A673 (cell line): ENCODE measurements around the gene PCDH17. TPM values are rescaled to one million over a fixed set of nuclear protein-coding genes. Genes with fewer than 3 reads are reported as not detected.

ENCODE experiments used
- BruUV-seq: library from RNA; stranded (reverse); fragments of 400-500 nt; replicated peaks from 2 replicates; lab custom pipeline; 2021; lab: Mats Ljungman, UMichigan
- CTCF ChIA-PET: fragments of 300-600 bp; sonication (Branson Sonifier 250); formaldehyde crosslinking; loops from one replicate; lab custom pipeline; 2022; ENCODE audit warnings: antibody characterized with exemption; lab: Charles Lee
- POLR2A ChIA-PET: fragments of 300-600 bp; sonication (Branson Sonifier 250); formaldehyde crosslinking; loops from one replicate; lab custom pipeline; 2022; ENCODE audit warnings: antibody characterized with exemption; ENCODE audit not compliant: low non-redundant PET; lab: Charles Lee
- DNase-seq: peaks from one replicate; pipeline ENCODE4 v3.0.0-alpha.2; 2015; ENCODE audit warnings: low spot score
- H3K27ac ChIP-seq: fragments of 200-600 bp; sonication (generic); 2 replicates; pipeline ENCODE4 v1.5.1; 2016; ENCODE audit warnings: mixed run types, low read depth, mild to moderate bottlenecking, mixed read lengths, antibody characterized with exemption, low read length; ENCODE audit not compliant: poor library complexity, severe bottlenecking
- H3K27me3 ChIP-seq: fragments of 200-600 bp; sonication (generic); replicated peaks from 2 replicates; pipeline ENCODE4 v1.6.1; 2017; ENCODE audit warnings: mixed run types, low read depth, mild to moderate bottlenecking, mixed read lengths, antibody characterized with exemption, low read length; ENCODE audit not compliant: insufficient read depth, poor library complexity
- H3K36me3 ChIP-seq: fragments of 200-600 bp; sonication (generic); 2 replicates; pipeline ENCODE4 v1.6.1; 2016; ENCODE audit warnings: mixed run types, mild to moderate bottlenecking, mixed read lengths, antibody characterized with exemption, low read length; ENCODE audit not compliant: insufficient read depth, poor library complexity, severe bottlenecking
- H3K4me1 ChIP-seq: fragments of 200-600 bp; sonication (generic); 2 replicates; pipeline ENCODE4 v1.6.1; 2017; ENCODE audit warnings: mixed run types, mild to moderate bottlenecking, mixed read lengths, antibody characterized with exemption, low read length; ENCODE audit not compliant: insufficient read depth, poor library complexity, severe bottlenecking
- H3K4me3 ChIP-seq: fragments of 200-600 bp; sonication (generic); 2 replicates; pipeline ENCODE4 v1.5.1; 2016; ENCODE audit warnings: low read depth, mixed run types, mild to moderate bottlenecking, mixed read lengths, low read length; ENCODE audit not compliant: poor library complexity, severe bottlenecking
- H3K9me3 ChIP-seq: fragments of 200-600 bp; sonication (generic); 2 replicates; pipeline ENCODE4 v1.6.1; 2016; ENCODE audit warnings: mixed run types, low read depth, mild to moderate bottlenecking, mixed read lengths, antibody characterized with exemption, low read length; ENCODE audit not compliant: poor library complexity, severe bottlenecking
- EZH2 ChIP-seq: fragments of 200-600 bp; sonication (generic); IDR thresholded peaks from 2 replicates; pipeline ENCODE4 v1.6.1; 2017; ENCODE audit warnings: borderline replicate concordance, low read depth, mild to moderate bottlenecking, mixed read lengths, antibody characterized with exemption, low read length; ENCODE audit not compliant: poor library complexity, severe bottlenecking
- intact Hi-C: fragments of 100-400 bp; cut with micrococcal nuclease; formaldehyde crosslinking; loops from one replicate; pipeline ENCODE4 v1.10.0; 2022; ENCODE audit not compliant: unreplicated experiment
- total RNA-seq: library from RNA; stranded (reverse); gene quantifications from 2 replicates; pipeline ENCODE4 v1.2.3, GENCODE V29; 2021
- TF ChIP-seq, protein P1 (sequence below): fragments of 300-800, 200-600 bp; sonication (generic); conservative IDR thresholded peaks from 2 replicates; pipeline ENCODE4 v1.5.1; 2017; ENCODE audit warnings: low read depth, mild to moderate bottlenecking, antibody characterized with exemption, low read length, moderate library complexity, mixed read lengths

PCDH17 gene
- total RNA-seq, 1 experiment from 2014 or later: 79.5 TPM

DNA sequence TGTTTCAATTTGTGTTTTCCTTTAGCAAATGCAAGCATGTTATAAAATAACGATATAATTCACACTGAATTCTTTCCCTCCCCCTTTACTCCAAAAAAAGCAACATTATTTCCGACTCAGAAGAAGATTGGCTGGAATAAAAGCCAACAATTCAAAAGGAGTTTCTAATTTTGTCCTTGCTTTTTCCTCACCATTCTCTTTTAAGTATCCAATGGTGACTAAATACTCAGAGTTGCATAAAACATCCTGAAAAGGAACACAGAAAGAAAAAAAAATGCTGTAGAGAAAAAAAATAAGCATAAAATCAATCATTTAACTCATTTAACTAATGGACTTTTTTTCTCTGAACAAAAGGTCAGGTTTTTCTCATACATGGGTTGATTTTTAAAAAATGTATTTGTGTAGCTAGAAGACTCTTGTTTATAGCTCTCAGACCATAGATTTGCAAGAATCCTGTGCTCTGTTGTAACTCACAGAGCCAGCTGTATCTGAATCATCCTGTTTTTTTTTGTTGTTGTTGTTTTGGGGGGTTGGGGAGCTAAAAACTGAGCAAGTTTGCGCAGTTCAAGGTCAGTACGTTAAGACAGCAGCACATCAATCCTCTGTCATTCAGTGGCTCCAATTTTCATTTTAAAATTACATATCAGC, 108.1 kb downstream of the PCDH17 start:
- intact Hi-C loops: no loop called here
- peaks cover 31% of the 10 kb centered on the region for H3K4me1 ChIP-seq
- no peaks in the 10 kb centered on the region for H3K36me3 ChIP-seq
- BruUV-seq: no TSS peak
- ChIA-PET CTCF (no interaction called here), POLR2A (no interaction called here)
- TF ChIP-seq EZH2: no peak
- TF ChIP-seq, protein P1, sequence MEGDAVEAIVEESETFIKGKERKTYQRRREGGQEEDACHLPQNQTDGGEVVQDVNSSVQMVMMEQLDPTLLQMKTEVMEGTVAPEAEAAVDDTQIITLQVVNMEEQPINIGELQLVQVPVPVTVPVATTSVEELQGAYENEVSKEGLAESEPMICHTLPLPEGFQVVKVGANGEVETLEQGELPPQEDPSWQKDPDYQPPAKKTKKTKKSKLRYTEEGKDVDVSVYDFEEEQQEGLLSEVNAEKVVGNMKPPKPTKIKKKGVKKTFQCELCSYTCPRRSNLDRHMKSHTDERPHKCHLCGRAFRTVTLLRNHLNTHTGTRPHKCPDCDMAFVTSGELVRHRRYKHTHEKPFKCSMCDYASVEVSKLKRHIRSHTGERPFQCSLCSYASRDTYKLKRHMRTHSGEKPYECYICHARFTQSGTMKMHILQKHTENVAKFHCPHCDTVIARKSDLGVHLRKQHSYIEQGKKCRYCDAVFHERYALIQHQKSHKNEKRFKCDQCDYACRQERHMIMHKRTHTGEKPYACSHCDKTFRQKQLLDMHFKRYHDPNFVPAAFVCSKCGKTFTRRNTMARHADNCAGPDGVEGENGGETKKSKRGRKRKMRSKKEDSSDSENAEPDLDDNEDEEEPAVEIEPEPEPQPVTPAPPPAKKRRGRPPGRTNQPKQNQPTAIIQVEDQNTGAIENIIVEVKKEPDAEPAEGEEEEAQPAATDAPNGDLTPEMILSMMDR: no peak
- peak; percentile 6 for DNase-seq
- H3K4me3 ChIP-seq: no peak overlapping the region
- H3K9me3 ChIP-seq: no peaks in the 10 kb centered on the region
- H3K27ac ChIP-seq: no peak overlapping the region
- H3K27me3 ChIP-seq: no peaks in the 10 kb centered on the region

DNA sequence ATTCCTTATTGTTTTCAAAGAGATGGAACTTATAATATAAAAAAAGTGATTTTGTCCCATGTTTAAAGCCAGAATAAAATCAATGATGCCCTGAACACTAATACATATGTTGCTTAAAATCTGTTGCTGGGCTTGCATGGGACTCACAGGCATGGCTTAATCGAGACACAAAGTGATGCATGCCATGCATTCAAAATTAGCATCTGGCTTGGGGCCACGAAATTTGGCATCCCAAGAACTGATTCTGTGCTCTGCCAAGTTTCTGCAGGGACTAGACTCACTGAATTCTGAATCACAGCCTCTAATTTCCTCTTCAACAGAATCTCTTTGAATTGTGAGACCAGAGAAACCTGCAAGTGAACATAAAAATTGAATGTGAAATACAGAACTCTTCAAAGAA, 109.2 kb downstream of the PCDH17 start:
- ChIA-PET POLR2A (no interaction called here), CTCF (no interaction called here)
- Histone ChIP-seq H3K4me1 (peaks cover 31% of the 10 kb centered on the region), H3K9me3 (no peaks in the 10 kb centered on the region), H3K4me3 (no peak overlapping the region), H3K27ac (no peak overlapping the region), H3K27me3 (no peaks in the 10 kb centered on the region), H3K36me3 (no peaks in the 10 kb centered on the region)
- intact Hi-C loops: no loop called here
- DNase-seq: peak; percentile 83
- TF ChIP-seq EZH2: no peak
- TF ChIP-seq, protein P1: no peak
- BruUV-seq: no TSS peak

DNA sequence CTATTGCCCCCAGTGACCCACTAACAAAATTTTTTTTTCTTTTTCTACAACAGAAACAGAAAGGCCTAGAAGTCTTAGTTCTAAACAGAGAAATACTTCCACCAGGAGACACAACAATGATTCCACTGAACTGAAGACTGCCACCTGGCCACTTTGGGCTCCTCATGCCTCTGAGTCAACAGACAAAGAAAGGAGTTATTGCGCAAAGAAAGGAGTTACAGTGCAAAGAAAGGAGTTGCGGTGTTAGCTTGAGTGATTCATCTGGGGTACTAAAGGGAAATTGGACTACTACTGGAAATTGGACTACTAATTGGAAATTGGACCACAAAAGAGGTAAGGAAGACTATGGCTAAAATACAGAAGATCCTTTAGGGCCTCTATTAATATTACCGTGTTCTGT, 116.6 kb downstream of the PCDH17 start:
- Histone ChIP-seq H3K9me3 (peaks cover 6% of the 10 kb centered on the region), H3K27ac (no peak overlapping the region), H3K4me1 (no peaks in the 10 kb centered on the region), H3K27me3 (no peaks in the 10 kb centered on the region), H3K4me3 (no peak overlapping the region), H3K36me3 (no peaks in the 10 kb centered on the region)
- no TSS peak for BruUV-seq
- ChIA-PET CTCF (no interaction called here), POLR2A (no interaction called here)
- intact Hi-C loops: no loop called here
- DNase-seq: no peak
- TF ChIP-seq, protein P1: no peak
- TF ChIP-seq EZH2: no peak
